GM12878 (cell line): ENCODE data around the gene RCN1. TPM values are rescaled to one million over a fixed set of nuclear protein-coding genes. Genes with fewer than 3 reads are reported as not detected.

Experiments
- ATAC-seq: fragments of 200-7000 bp; cut with Tn5 transposase; 3 replicates; pipeline ENCODE4 v1.9.1; 2020; ENCODE audit warnings: mild to moderate bottlenecking, moderate library complexity
- BruUV-seq: library from RNA; stranded (reverse); fragments of 400-500 nt; replicated peaks from 2 replicates; lab custom pipeline; 2021; lab: Mats Ljungman, UMichigan
- CTCF ChIA-PET: fragments of 300-600 bp; sonication (Branson Sonifier 250); formaldehyde crosslinking; extraction: SDS; loops from one replicate; lab custom pipeline; 2021; ENCODE audit warnings: inconsistent platforms; lab: Yijun Ruan, JAX
- POLR2A ChIA-PET: fragments of 350-600 bp; formaldehyde crosslinking; extraction: SDS; loops from one replicate; lab custom pipeline; 2021; ENCODE audit warnings: inconsistent platforms; lab: Charles Lee
- RAD21 ChIA-PET: fragments of 300-600 bp; sonication (Branson Sonifier 250); formaldehyde crosslinking; loops from one replicate; lab custom pipeline; 2023; ENCODE audit warnings: antibody characterized with exemption; ENCODE audit not compliant: unreplicated experiment; lab: Charles Lee
- SMC1A ChIA-PET: fragments of 300-600 bp; sonication (Branson Sonifier 250); formaldehyde crosslinking; loops from one replicate; lab custom pipeline; 2023; ENCODE audit not compliant: unreplicated experiment, uncharacterized antibody; lab: Charles Lee
- DNase-seq: peaks from one replicate; pipeline ENCODE4 v3.0.0-alpha.2; 2011; ENCODE audit warnings: low read depth, low spot score
- FAIRE-seq: peaks from 3 replicates; lab custom pipeline; 2011; peaks lifted over from hg19 to GRCh38; lab: Jason Lieb, UNC
- H2AFZ ChIP-seq: 2 replicates; pipeline ENCODE4 v1.6.0; 2011; ENCODE audit warnings: low read depth, low read length, control low read depth; ENCODE audit not compliant: control insufficient read depth
- H3K27ac ChIP-seq: 2 replicates; pipeline ENCODE4 v1.5.1; 2011; ENCODE audit warnings: control low read depth; ENCODE audit not compliant: control insufficient read depth, insufficient read depth
- H3K27me3 ChIP-seq, 2 experiments: replicated peaks in 1 of 2; 2 replicates each; pipeline versions ENCODE4 v1.6.0 to v1.6.1; 2011; ENCODE audit warnings: low read length in 1 of 2; ENCODE audit not compliant: control insufficient read depth in 2 of 2, insufficient read depth in 2 of 2
- H3K36me3 ChIP-seq, 2 experiments: 2 replicates each; pipeline ENCODE4 v1.5.1; 2011; ENCODE audit warnings: low read length in 1 of 2; ENCODE audit not compliant: control insufficient read depth in 2 of 2, insufficient read depth in 2 of 2
- H3K4me1 ChIP-seq: 2 replicates; pipeline ENCODE4 v1.6.1; 2011; ENCODE audit warnings: mild to moderate bottlenecking, low read length, moderate library complexity, mixed read lengths; ENCODE audit not compliant: control insufficient read depth, insufficient read depth
- H3K4me2 ChIP-seq: 2 replicates; pipeline ENCODE4 v1.6.0; 2011; ENCODE audit warnings: control low read depth; ENCODE audit not compliant: control insufficient read depth, insufficient read depth
- H3K4me3 ChIP-seq: fragments of 200-600 bp; sonication (generic); 2 replicates; pipeline ENCODE4 v1.5.1; 2016
- H3K79me2 ChIP-seq: 2 replicates; pipeline ENCODE4 v1.6.0; 2011; ENCODE audit warnings: low read length; ENCODE audit not compliant: control insufficient read depth, insufficient read depth
- H3K9ac ChIP-seq: 2 replicates; pipeline ENCODE4 v1.8.0; 2011; ENCODE audit warnings: low read length, control low read depth, mixed read lengths; ENCODE audit not compliant: control insufficient read depth, insufficient read depth
- H3K9me3 ChIP-seq: replicated peaks from 3 replicates; pipeline ENCODE4 v1.5.1; 2011; ENCODE audit warnings: mild to moderate bottlenecking, low read length; ENCODE audit not compliant: control insufficient read depth, insufficient read depth
- H4K20me1 ChIP-seq: 2 replicates; pipeline ENCODE4 v1.6.0; 2011; ENCODE audit not compliant: control insufficient read depth, insufficient read depth
- BCL11A ChIP-seq: IDR thresholded peaks from 2 replicates; pipeline ENCODE4 v1.6.1; 2011; ENCODE audit warnings: low read depth, low read length
- BMI1 ChIP-seq: fragments of 450-650 bp; IDR thresholded peaks from 2 replicates; pipeline ENCODE4 v1.6.1; 2016; ENCODE audit warnings: mild to moderate bottlenecking, moderate library complexity, borderline replicate concordance
- EZH2 ChIP-seq: IDR thresholded peaks from 2 replicates; pipeline ENCODE4 v1.6.1; 2012; ENCODE audit warnings: low read depth, mild to moderate bottlenecking, control low read depth, inconsistent platforms, low read length, borderline replicate concordance; ENCODE audit not compliant: control insufficient read depth
- FOS ChIP-seq: IDR thresholded peaks from 3 replicates; pipeline ENCODE4 v1.6.1; 2011; ENCODE audit warnings: borderline replicate concordance; ENCODE audit not compliant: insufficient read length; ENCODE audit errors: extremely low read depth
- JUNB ChIP-seq: IDR thresholded peaks from 2 replicates; pipeline ENCODE4 v1.6.1; 2016; ENCODE audit warnings: antibody characterized with exemption, mild to moderate bottlenecking
- MEF2A ChIP-seq: IDR thresholded peaks from 2 replicates; pipeline ENCODE4 v1.6.1; 2011; ENCODE audit warnings: low read depth, mild to moderate bottlenecking, low read length, moderate library complexity; ENCODE audit not compliant: insufficient read depth
- MXI1 ChIP-seq: fragments of 150-350 bp; IDR thresholded peaks from 2 replicates; pipeline ENCODE4 v1.6.1; 2011; ENCODE audit warnings: low read depth, mild to moderate bottlenecking, inconsistent platforms, low read length, improper control_type of control experiment
- NR2C1 ChIP-seq: fragments of 450-650 bp; IDR thresholded peaks from 2 replicates; pipeline ENCODE4 v1.6.1; 2017; ENCODE audit warnings: antibody characterized with exemption, mild to moderate bottlenecking, moderate library complexity
- NR2F1 ChIP-seq: fragments of 450-650 bp; conservative IDR thresholded peaks from 2 replicates; pipeline ENCODE4 v1.6.1; 2017; ENCODE audit warnings: mild to moderate bottlenecking
- PML ChIP-seq: IDR thresholded peaks from 2 replicates; pipeline ENCODE4 v1.6.1; 2012; ENCODE audit warnings: low read length, inconsistent platforms
- RAD21 ChIP-seq: IDR thresholded peaks from 2 replicates; pipeline ENCODE4 v1.6.1; 2011; ENCODE audit warnings: mild to moderate bottlenecking, low read depth, low read length, moderate library complexity; ENCODE audit not compliant: insufficient read depth
- SREBF1 ChIP-seq: IDR thresholded peaks from 2 replicates; pipeline ENCODE4 v1.6.1; 2012; ENCODE audit warnings: mild to moderate bottlenecking, low read length
- ZNF24 ChIP-seq: fragments of 450-650 bp; IDR thresholded peaks from 2 replicates; pipeline ENCODE4 v1.6.1; 2017; ENCODE audit warnings: antibody characterized with exemption, mild to moderate bottlenecking
- WGBS: methylation state at CpG from one replicate; pipeline ENCODE4 v1.1.6; 2016; ENCODE audit warnings: low lambda C conversion rate; ENCODE audit not compliant: insufficient replicate concordance, insufficient coverage; ENCODE audit errors: missing lambda C conversion rate; 5-methylcytosine and 5-hydroxymethylcytosine counted together
- in situ Hi-C: fragments of 300-500 bp; cut with MboI; formaldehyde crosslinking; loops from 9 replicates; pipeline ENCODE4 v1.14.3; 2018; ENCODE audit warnings: mixed read lengths
- intact Hi-C: fragments of 100-400 bp; cut with micrococcal nuclease; formaldehyde crosslinking; loops from one replicate; pipeline ENCODE4 v1.14.2; 2022; ENCODE audit not compliant: unreplicated experiment
- polyA plus RNA-seq, 11 experiments: library from polyadenylated mRNA; depleted of rRNA in 4 of 11; unstranded in 6 of 11; stranded (reverse) in 5 of 11; fragments of >200 nt; fragmentation: Nextera tagmentation in 4 of 11; fragmentation: Illumina TruSeq in 1 of 11; extraction: Ambion mirVana in 4 of 11; extraction: Trizol in 1 of 11; gene quantifications; 1 replicate in 1 of 11; 2 replicates in 10 of 11; pipeline versions ENCODE4 v1.2.1 to v1.2.3, GENCODE V29; 2011 to 2016; ENCODE audit warnings: inconsistent platforms in 2 of 11, missing spikeins in 2 of 11, low read depth in 1 of 11
- total RNA-seq, 4 experiments: library from RNA; depleted of rRNA in 3 of 4; stranded (reverse); fragments of >200 nt in 3 of 4; fragmentation: Illumina TruSeq in 1 of 4; extraction: Trizol in 1 of 4; gene quantifications; 2 replicates each; pipeline versions ENCODE4 v1.2.1 to v1.2.3, GENCODE V29; 2013 to 2021
- TF ChIP-seq, protein P1 (sequence below): fragments of 450-650 bp; IDR thresholded peaks from 2 replicates; pipeline ENCODE4 v1.6.1; 2018; ENCODE audit warnings: mild to moderate bottlenecking, low read depth, moderate library complexity; ENCODE audit not compliant: partially characterized antibody
- TF ChIP-seq, protein P2 (sequence below): IDR thresholded peaks from 2 replicates; pipeline ENCODE4 v1.6.1; 2012; ENCODE audit warnings: low read depth, low read length, improper control_type of control experiment

Gene RCN1
- total and polyA plus RNA-seq, 10 of the 15 experiments (the other 5 are each of a cell fraction or from before 2014, with no cell fraction given), result 17.6 to 76.7 (median 56.4) TPM

DNA sequence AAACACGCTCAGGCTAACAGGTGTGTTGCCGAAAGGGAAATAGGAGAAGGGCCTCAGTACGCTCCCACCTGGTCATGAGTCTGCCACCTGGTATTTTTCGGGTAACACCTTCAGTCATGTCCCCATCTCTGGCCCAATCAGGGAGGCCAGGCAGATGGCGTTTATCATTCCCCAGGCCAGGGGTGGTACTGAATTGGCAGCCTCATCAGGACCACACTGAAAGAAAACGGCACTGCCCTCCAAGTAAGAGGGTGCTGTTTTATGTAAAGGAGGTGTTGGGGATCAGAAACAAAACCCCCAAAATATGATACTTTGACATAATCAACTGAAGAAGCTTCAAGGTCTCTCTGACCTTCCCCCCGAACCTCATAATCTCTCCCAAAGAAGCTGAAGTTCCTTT is 58.9 kb downstream of the RCN1 start:
- Histone ChIP-seq H3K4me3 (no peak overlapping the region), H3K9me3 (peaks cover 5% of the 10 kb centered on the region; the same call in 2 of the 3 replicates), H2AFZ (no peak overlapping the region), H3K27ac (no peak overlapping the region), H3K36me3 (no peaks in the 10 kb centered on the region), H3K27me3 (no peaks in the 10 kb centered on the region), H3K4me1 (peaks cover 6% of the 10 kb centered on the region; the same call in 1 of the 2 replicates), H3K9ac (no peak overlapping the region), H3K4me2 (no peak overlapping the region), H4K20me1 (no peaks in the 10 kb centered on the region), H3K79me2 (no peaks in the 10 kb centered on the region)
- ATAC-seq (no peak), FAIRE-seq (no peak), DNase-seq (no peak)
- in situ Hi-C loops (no loop called here), intact Hi-C loops (loop anchor here (5.0 kb wide), 1 partner anchor 62 kb away; no protein-coding TSS in a partner anchor)
- TF ChIP-seq BMI1 (no peak), JUNB (no peak), BCL11A (no peak), ZNF24 (no peak), MXI1 (no peak), MEF2A (no peak), PML (no peak), RAD21 (no peak), EZH2 (no peak), FOS (no peak), SREBF1 (no peak), NR2C1 (no peak), NR2F1 (no peak)
- TF ChIP-seq, protein P1, sequence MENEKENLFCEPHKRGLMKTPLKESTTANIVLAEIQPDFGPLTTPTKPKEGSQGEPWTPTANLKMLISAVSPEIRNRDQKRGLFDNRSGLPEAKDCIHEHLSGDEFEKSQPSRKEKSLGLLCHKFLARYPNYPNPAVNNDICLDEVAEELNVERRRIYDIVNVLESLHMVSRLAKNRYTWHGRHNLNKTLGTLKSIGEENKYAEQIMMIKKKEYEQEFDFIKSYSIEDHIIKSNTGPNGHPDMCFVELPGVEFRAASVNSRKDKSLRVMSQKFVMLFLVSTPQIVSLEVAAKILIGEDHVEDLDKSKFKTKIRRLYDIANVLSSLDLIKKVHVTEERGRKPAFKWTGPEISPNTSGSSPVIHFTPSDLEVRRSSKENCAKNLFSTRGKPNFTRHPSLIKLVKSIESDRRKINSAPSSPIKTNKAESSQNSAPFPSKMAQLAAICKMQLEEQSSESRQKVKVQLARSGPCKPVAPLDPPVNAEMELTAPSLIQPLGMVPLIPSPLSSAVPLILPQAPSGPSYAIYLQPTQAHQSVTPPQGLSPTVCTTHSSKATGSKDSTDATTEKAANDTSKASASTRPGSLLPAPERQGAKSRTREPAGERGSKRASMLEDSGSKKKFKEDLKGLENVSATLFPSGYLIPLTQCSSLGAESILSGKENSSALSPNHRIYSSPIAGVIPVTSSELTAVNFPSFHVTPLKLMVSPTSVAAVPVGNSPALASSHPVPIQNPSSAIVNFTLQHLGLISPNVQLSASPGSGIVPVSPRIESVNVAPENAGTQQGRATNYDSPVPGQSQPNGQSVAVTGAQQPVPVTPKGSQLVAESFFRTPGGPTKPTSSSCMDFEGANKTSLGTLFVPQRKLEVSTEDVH, result no peak
- TF ChIP-seq, protein P2, sequence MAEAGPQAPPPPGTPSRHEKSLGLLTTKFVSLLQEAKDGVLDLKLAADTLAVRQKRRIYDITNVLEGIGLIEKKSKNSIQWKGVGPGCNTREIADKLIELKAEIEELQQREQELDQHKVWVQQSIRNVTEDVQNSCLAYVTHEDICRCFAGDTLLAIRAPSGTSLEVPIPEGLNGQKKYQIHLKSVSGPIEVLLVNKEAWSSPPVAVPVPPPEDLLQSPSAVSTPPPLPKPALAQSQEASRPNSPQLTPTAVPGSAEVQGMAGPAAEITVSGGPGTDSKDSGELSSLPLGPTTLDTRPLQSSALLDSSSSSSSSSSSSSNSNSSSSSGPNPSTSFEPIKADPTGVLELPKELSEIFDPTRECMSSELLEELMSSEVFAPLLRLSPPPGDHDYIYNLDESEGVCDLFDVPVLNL, result no peak
- RAD21 ChIA-PET, result interaction anchor here (1.3 to 1.4 kb wide), 2 partner anchors 11 to 26 kb away, joined by 3 read pairs; no protein-coding TSS in a partner anchor
- 54% methylated on average over 7 of the region's 7 CpGs for WGBS
- CTCF ChIA-PET, result interaction anchor here (1.4 to 2.9 kb wide), 2 partner anchors 26 to 95 kb away, joined by 4 to 12 read pairs; no protein-coding TSS in a partner anchor
- SMC1A ChIA-PET, result interaction anchor here (0.5 to 2.6 kb wide), 4 partner anchors 11 to 240 kb away, joined by 3 to 7 read pairs (median 4); no protein-coding TSS in a partner anchor
- BruUV-seq, result no TSS peak
- POLR2A ChIA-PET, result interaction anchor here (1.0 kb wide), 1 partner anchor 11 kb away, joined by 5 read pairs; no protein-coding TSS in a partner anchor
